PFSK-1 (cell line): Measurements from ENCODE around the gene RALBP1. TPM values are rescaled to one million over a fixed set of nuclear protein-coding genes. Genes with fewer than 3 reads are reported as not detected.

ENCODE experiments used
- FOXP2 ChIP-seq: optimal IDR thresholded peaks from 2 replicates; pipeline ENCODE3; 2011; ENCODE audit warnings: borderline replicate concordance, control low read depth, inconsistent platforms; ENCODE audit not compliant: insufficient read depth; ENCODE audit errors: extremely low read length, extremely low read depth
- POLR2AphosphoS5 ChIP-seq: IDR thresholded peaks from 2 replicates; pipeline ENCODE4 v1.6.1; 2012; ENCODE audit warnings: low read depth, mild to moderate bottlenecking, control low read depth, low read length, moderate library complexity
- REST ChIP-seq, 2 experiments: IDR thresholded peaks; 2 replicates each; pipeline versions ENCODE4 v1.6.1 to v1.8.0; 2011 to 2012; ENCODE audit warnings: low read depth in 2 of 2, low read length in 2 of 2, control low read depth in 1 of 2, inconsistent platforms in 1 of 2, mild to moderate bottlenecking in 1 of 2, moderate library complexity in 1 of 2; ENCODE audit not compliant: insufficient read depth in 1 of 2
- SIN3A ChIP-seq: IDR thresholded peaks from 2 replicates; pipeline ENCODE4 v1.6.1; 2012; ENCODE audit warnings: mild to moderate bottlenecking, low read length, moderate library complexity, borderline replicate concordance; ENCODE audit not compliant: insufficient read depth
- TAF1 ChIP-seq: IDR thresholded peaks from 2 replicates; pipeline ENCODE4 v1.6.1; 2012; ENCODE audit warnings: low read length, control low read depth, borderline replicate concordance; ENCODE audit not compliant: insufficient read depth
- polyA plus RNA-seq: library from polyadenylated mRNA; unstranded; fragments of >200 nt; gene quantifications from one replicate; pipeline ENCODE4 v1.2.1, GENCODE V29; 2012; ENCODE audit warnings: low read depth, missing spikeins; ENCODE audit not compliant: insufficient read length

The RALBP1 gene
- 44.1 TPM for polyA plus RNA-seq

GRCh38 chr18:9474983-9475642, at the start of gene RALBP1:
RALBP1 (plus strand) TSS chr18:9475513; CDS start chr18:9513046, 37,533 bp downstream.
- TF ChIP-seq REST (IDR thresholded peaks at IDR 0.05; ENCODE audit: insufficient read depth in 1 of 2, low read depth in 2 of 2, low read length in 2 of 2) (peak in 1 of 2 experiments; percentile 49; a peak in 1 of 4 replicates), POLR2AphosphoS5 (peak; percentile 97), SIN3A (no peak), TAF1 (no peak; the same call in 1 of the 2 replicates), FOXP2 (peak; percentile 74)

DNA sequence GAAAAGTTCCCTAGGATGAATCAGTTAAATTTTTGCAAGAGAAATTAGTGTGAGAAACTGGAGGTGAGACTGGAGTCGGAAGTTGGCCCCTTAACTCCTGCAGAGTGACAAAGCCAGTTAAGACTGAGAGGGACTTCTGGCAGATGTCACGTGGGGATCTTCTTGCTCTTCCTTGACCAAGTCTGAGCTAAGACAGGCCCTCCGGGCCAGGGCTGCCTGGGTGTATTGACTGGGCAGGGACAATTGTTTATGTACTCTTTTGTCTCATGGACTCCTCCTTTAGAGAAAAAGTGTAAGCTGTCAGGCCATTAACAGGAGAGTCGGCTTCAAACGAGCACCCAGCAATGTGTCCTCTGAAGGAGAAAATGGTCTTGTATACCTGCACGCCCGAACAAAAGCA, 48.6 kb upstream of the RALBP1 start:
- TF ChIP-seq FOXP2 (no peak), REST (IDR thresholded peaks at IDR 0.05; ENCODE audit: insufficient read depth in 1 of 2, low read depth in 2 of 2, low read length in 2 of 2) (no peak), POLR2AphosphoS5 (no peak), SIN3A (no peak), TAF1 (no peak)

- TF ChIP-seq FOXP2 (no peak), REST (IDR thresholded peaks at IDR 0.05; ENCODE audit: insufficient read depth in 1 of 2, low read depth in 2 of 2, low read length in 2 of 2) (no peak), SIN3A (no peak), TAF1 (no peak), POLR2AphosphoS5 (no peak)
Observed at GRCh38 chr18:9428301-9428706, 47.0 kb upstream of the RALBP1 start.

- TF ChIP-seq POLR2AphosphoS5 (no peak), TAF1 (no peak), SIN3A (no peak), REST (IDR thresholded peaks at IDR 0.05; ENCODE audit: insufficient read depth in 1 of 2, low read depth in 2 of 2, low read length in 2 of 2) (no peak), FOXP2 (no peak)
Observed at GRCh38 chr18:9428862-9429661, 46.3 kb upstream of the RALBP1 start.
